Measurements from ENCODE around the gene MPG. TPM values are rescaled to one million over a fixed set of nuclear protein-coding genes. Genes with fewer than 3 reads are reported as not detected.

MPG gene
- polyA plus RNA-seq, 1 donor (not counting 4 experiments of a cell fraction or from before 2014, with no cell fraction given): 22.7 TPM

DNA sequence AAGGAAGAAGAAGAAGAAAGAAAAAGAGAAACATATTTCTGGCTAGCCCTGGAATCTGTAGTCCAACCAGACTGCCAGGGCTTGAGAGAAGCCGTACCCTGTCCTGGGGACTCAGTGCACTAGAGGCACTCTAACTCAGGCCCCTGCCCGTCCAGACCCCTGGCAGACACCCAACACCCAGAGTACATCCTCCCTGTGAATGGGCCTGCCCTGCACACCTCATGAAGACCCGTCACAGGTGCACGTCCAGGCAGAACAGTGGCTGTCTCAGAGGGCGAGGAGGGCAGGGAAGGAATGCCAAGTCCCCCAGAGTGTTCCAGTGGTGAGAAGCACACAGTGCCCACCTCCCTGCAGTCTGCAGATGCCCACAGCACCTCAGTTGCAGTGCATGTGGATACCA is 23.0 kb downstream of the MPG start:
- Histone ChIP-seq H3K9me3 (ENCODE audit: control insufficient read depth, low read depth, low read length) (no peaks in the 10 kb centered on the region), H3K4me3 (ENCODE audit: control insufficient read depth in 2 of 3, extremely low read depth in 1 of 3, insufficient read depth in 2 of 3, low read depth in 1 of 3, low read length in 3 of 3) (no peak overlapping the region), H3K4me2 (ENCODE audit: control insufficient read depth, extremely low read depth, insufficient read depth, low read depth, low read length) (no peak overlapping the region), H3K9me1 (ENCODE audit: control insufficient read depth, extremely low read depth, insufficient read depth, low read length) (no peaks in the 10 kb centered on the region), H2AFZ (ENCODE audit: control insufficient read depth, low read length) (no peak overlapping the region), H3K27me3 (ENCODE audit: control insufficient read depth, extremely low read depth, insufficient read depth, low read length) (no peaks in the 10 kb centered on the region), H4K20me1 (ENCODE audit: control insufficient read depth, extremely low read depth, insufficient read depth, low read length) (peaks cover 4% of the 10 kb centered on the region), H3K27ac (ENCODE audit: control insufficient read depth, insufficient read depth, low read length) (no peak overlapping the region), H3K9ac (ENCODE audit: control insufficient read depth, extremely low read depth, insufficient read depth, low read length) (no peak overlapping the region), H3K36me3 (ENCODE audit: control insufficient read depth in 2 of 2, extremely low read depth in 1 of 2, insufficient read depth in 2 of 2, low read length in 2 of 2) (peaks cover 26 to 36% of the 10 kb centered on the region in 2 experiments), H3K79me2 (ENCODE audit: control insufficient read depth, insufficient read depth, low read length) (no peaks in the 10 kb centered on the region), H3K4me1 (ENCODE audit: control insufficient read depth, extremely low read depth, insufficient read depth, low read length) (no peaks in the 10 kb centered on the region)
- dilution Hi-C loops (cut with MboI; ENCODE audit: extremely low pct_ligation_motif_present, low sequenced_read_pairs): no loop called here
- no peak for FAIRE-seq
- DNase-seq (ENCODE audit: low read depth, low spot score): no peak
- TF ChIP-seq EZH2 (IDR thresholded peaks at IDR 0.05; ENCODE audit: low read length): no peak
- TF ChIP-seq, protein P1, sequence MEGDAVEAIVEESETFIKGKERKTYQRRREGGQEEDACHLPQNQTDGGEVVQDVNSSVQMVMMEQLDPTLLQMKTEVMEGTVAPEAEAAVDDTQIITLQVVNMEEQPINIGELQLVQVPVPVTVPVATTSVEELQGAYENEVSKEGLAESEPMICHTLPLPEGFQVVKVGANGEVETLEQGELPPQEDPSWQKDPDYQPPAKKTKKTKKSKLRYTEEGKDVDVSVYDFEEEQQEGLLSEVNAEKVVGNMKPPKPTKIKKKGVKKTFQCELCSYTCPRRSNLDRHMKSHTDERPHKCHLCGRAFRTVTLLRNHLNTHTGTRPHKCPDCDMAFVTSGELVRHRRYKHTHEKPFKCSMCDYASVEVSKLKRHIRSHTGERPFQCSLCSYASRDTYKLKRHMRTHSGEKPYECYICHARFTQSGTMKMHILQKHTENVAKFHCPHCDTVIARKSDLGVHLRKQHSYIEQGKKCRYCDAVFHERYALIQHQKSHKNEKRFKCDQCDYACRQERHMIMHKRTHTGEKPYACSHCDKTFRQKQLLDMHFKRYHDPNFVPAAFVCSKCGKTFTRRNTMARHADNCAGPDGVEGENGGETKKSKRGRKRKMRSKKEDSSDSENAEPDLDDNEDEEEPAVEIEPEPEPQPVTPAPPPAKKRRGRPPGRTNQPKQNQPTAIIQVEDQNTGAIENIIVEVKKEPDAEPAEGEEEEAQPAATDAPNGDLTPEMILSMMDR (optimal IDR thresholded peaks at IDR 0.05 in 1 of 3, IDR thresholded peaks at IDR 0.05 in 1 of 3, conservative IDR thresholded peaks at IDR 0.05 in 1 of 3; ENCODE audit: extremely low read depth in 1 of 3, insufficient read depth in 2 of 3, low read length in 3 of 3): no peak

DNA sequence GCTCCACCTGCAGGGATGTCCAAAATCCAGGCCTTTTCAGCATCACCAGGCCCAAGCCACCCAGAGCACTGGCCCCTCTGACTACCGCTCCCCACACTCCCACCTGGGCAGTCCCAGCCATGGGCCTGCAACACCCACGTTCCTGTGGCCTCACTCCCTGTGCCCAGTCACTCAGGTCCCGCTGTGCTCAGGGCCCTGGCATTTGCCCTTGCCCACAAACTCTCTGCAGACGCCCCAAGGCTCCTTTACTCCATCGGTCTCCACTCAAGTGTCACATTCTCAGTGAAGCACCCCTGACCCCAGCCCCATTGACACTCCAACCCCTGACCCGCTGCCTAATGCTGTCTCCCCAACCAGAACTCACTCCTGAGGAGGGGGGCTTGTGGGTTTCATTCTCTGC is 23.6 kb downstream of the MPG start:
- TF ChIP-seq, protein P1 (optimal IDR thresholded peaks at IDR 0.05 in 1 of 3, IDR thresholded peaks at IDR 0.05 in 1 of 3, conservative IDR thresholded peaks at IDR 0.05 in 1 of 3; ENCODE audit: extremely low read depth in 1 of 3, insufficient read depth in 2 of 3, low read length in 3 of 3): no peak
- TF ChIP-seq EZH2 (IDR thresholded peaks at IDR 0.05; ENCODE audit: low read length): no peak
- H3K9ac ChIP-seq (ENCODE audit: control insufficient read depth, extremely low read depth, insufficient read depth, low read length): no peak overlapping the region
- no peaks in the 10 kb centered on the region for H3K9me3 ChIP-seq (ENCODE audit: control insufficient read depth, low read depth, low read length)
- FAIRE-seq: no peak
- H3K79me2 ChIP-seq (ENCODE audit: control insufficient read depth, insufficient read depth, low read length): no peaks in the 10 kb centered on the region
- no peaks in the 10 kb centered on the region for H3K9me1 ChIP-seq (ENCODE audit: control insufficient read depth, extremely low read depth, insufficient read depth, low read length)
- dilution Hi-C loops (cut with MboI; ENCODE audit: extremely low pct_ligation_motif_present, low sequenced_read_pairs): no loop called here
- no peak overlapping the region for H2AFZ ChIP-seq (ENCODE audit: control insufficient read depth, low read length)
- no peak overlapping the region for H3K4me2 ChIP-seq (ENCODE audit: control insufficient read depth, extremely low read depth, insufficient read depth, low read depth, low read length)
- H4K20me1 ChIP-seq (ENCODE audit: control insufficient read depth, extremely low read depth, insufficient read depth, low read length): peaks cover 4% of the 10 kb centered on the region
- H3K4me3 ChIP-seq (ENCODE audit: control insufficient read depth in 2 of 3, extremely low read depth in 1 of 3, insufficient read depth in 2 of 3, low read depth in 1 of 3, low read length in 3 of 3): no peak overlapping the region
- no peak overlapping the region for H3K27ac ChIP-seq (ENCODE audit: control insufficient read depth, insufficient read depth, low read length)
- DNase-seq (ENCODE audit: low read depth, low spot score): no peak
- no peaks in the 10 kb centered on the region for H3K4me1 ChIP-seq (ENCODE audit: control insufficient read depth, extremely low read depth, insufficient read depth, low read length)
- H3K27me3 ChIP-seq (ENCODE audit: control insufficient read depth, extremely low read depth, insufficient read depth, low read length): no peaks in the 10 kb centered on the region
- H3K36me3 ChIP-seq (ENCODE audit: control insufficient read depth in 2 of 2, extremely low read depth in 1 of 2, insufficient read depth in 2 of 2, low read length in 2 of 2): peaks cover 22 to 33% of the 10 kb centered on the region in 2 experiments

Data from keratinocyte (primary cell).